Breast epithelium (tissue), 3 donors: Measurements from ENCODE around the gene MRPS2.

Source experiments
- POLR2A ChIP-seq: fragments of 450-650 bp; IDR thresholded peaks from one replicate; pipeline ENCODE4 v1.6.1; 2016; ENCODE audit warnings: antibody characterized with exemption, mild to moderate bottlenecking, moderate library complexity
- POLR2AphosphoS5 ChIP-seq, 3 donors: sonication (generic); formaldehyde crosslinking; IDR thresholded peaks; one replicate each; pipeline ENCODE4 v1.6.1; 2017; ENCODE audit warnings: antibody characterized with exemption in 3 of 3
- TF ChIP-seq, protein P1 (sequence below), 3 donors: fragments of 450-650 bp; IDR thresholded peaks; one replicate each; pipeline ENCODE4 v1.5.1; 2016 to 2017; ENCODE audit warnings: antibody characterized with exemption in 3 of 3, mild to moderate bottlenecking in 3 of 3, moderate library complexity in 3 of 3

DNA sequence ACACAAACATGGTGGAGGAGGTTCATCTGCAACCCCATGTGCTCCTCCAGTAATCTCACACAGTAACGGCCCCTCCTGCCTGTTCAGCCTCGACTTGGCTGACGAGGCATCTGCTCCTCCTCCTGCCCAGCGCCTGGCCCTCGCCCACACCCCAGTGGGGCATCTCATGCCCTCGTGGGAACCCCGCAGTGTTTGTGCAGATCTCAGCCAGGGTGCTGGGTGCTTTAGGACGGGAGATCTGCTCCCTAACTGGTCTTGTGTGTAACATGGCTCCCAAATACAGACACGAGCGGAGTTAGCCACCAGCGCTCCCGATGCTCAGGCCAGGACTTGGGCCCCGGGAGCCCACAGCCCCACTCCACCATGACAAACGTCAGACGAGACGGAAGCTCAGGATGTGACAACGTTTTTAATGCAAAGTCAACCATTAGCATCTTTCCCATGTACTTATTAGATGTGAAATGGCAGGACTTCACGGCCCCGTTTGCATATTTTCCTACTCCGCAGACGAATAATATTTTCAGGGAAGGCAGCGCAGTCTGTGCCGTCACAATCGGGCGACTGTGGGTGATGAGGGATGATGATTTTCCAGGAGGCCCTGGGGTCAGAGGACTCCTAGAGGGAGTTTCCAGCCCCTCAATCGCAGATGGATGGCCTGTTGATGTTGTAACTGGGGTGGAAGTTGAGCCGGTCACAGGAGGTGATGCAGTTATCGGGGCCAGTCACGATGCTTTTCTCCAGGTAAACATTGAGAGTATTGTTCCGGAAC is 5.5 kb upstream of the MRPS2 start:
- TF ChIP-seq, protein P1, sequence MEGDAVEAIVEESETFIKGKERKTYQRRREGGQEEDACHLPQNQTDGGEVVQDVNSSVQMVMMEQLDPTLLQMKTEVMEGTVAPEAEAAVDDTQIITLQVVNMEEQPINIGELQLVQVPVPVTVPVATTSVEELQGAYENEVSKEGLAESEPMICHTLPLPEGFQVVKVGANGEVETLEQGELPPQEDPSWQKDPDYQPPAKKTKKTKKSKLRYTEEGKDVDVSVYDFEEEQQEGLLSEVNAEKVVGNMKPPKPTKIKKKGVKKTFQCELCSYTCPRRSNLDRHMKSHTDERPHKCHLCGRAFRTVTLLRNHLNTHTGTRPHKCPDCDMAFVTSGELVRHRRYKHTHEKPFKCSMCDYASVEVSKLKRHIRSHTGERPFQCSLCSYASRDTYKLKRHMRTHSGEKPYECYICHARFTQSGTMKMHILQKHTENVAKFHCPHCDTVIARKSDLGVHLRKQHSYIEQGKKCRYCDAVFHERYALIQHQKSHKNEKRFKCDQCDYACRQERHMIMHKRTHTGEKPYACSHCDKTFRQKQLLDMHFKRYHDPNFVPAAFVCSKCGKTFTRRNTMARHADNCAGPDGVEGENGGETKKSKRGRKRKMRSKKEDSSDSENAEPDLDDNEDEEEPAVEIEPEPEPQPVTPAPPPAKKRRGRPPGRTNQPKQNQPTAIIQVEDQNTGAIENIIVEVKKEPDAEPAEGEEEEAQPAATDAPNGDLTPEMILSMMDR (IDR thresholded peaks at IDR 0.05): no peak
- TF ChIP-seq POLR2A: no peak
- no peak for TF ChIP-seq POLR2AphosphoS5 (IDR thresholded peaks at IDR 0.05)
